Measurements from ENCODE around the gene TNFRSF14. TPM values are rescaled to one million over a fixed set of nuclear protein-coding genes. Genes with fewer than 3 reads are reported as not detected.

Gene TNFRSF14
- total RNA-seq, 1 donor from 2014 or later: 0.26 TPM

DNA sequence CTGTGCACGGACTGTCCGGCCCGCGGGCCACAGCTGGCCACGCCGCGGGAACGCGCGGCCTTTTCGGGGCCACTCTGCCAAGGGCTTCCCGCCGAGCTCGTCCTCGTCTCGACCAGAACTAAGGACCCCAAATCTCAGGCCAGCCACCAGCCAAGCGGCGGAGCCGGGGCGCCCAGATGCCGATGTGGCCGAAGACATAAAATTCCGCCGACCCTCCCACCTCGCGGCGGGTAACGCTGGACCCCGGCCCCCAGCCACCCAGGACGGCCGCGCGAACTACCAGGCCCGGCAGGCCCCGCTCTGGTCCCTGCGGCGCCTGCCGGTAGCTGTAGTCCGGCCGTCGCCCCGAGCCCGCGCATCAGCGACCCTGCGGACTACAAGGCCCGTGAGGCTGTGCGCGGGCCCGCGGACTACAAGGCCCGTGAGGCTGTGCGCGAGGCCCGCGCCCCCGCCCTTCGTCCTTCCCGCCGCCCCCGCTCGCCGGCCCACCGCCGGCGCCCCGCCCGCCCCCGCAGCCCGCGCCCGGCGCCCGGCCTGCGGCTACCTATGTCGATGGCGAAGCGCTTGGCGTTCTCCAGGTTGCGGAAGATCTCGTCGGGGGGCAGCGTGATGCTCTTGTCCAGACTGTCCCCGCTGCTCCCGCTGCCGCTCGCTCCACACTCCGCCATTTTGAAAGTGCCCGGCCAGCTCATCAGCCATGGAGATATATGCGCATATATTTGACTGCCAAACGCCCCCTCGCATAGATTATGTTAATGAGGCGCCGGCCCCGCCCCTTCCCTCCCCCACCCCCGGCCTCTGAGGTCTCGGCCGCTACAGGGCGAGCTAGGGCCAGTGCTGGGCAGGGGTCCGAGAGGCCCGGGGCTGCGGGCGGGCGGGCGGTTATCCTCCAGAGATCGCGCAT is 30.0 kb upstream of the TNFRSF14 start, which contains the start of gene PANK4:
Gene PANK4 (minus strand): TSS at position 677 of the 904 bp plus-strand sequence. CDS start 9 bp downstream, at position 668.
- Mint-ChIP-seq H3K27me3 (ENCODE audit: unreplicated experiment) (peaks cover 13% of the 10 kb centered on the region), H3K36me3 (ENCODE audit: low read depth, unreplicated experiment) (peaks cover 10% of the 10 kb centered on the region), H3K9me3 (ENCODE audit: unreplicated experiment) (no peaks in the 10 kb centered on the region), H3K27ac (ENCODE audit: unreplicated experiment) (peak within 1 kb of the TSS; percentile 72), H3K4me3 (ENCODE audit: unreplicated experiment) (peak within 1 kb of the TSS; percentile 89), H3K4me1 (ENCODE audit: unreplicated experiment) (peaks cover 27% of the 10 kb centered on the region)
- no peak for TF ChIP-seq CTCF (IDR thresholded peaks at IDR 0.05; ENCODE audit: unreplicated experiment)
- DNase-seq (ENCODE audit: low spot score): peak; percentile 91

- peaks cover 13% of the 10 kb centered on the region for H3K27me3 Mint-ChIP-seq (ENCODE audit: unreplicated experiment)
- no peak for TF ChIP-seq CTCF (IDR thresholded peaks at IDR 0.05; ENCODE audit: unreplicated experiment)
- DNase-seq (ENCODE audit: low spot score): no peak
- H3K27ac Mint-ChIP-seq (ENCODE audit: unreplicated experiment): peak overlapping the region; percentile 72
- no peaks in the 10 kb centered on the region for H3K9me3 Mint-ChIP-seq (ENCODE audit: unreplicated experiment)
- peak overlapping the region; percentile 63 for H3K4me3 Mint-ChIP-seq (ENCODE audit: unreplicated experiment)
- peaks cover 9% of the 10 kb centered on the region for H3K36me3 Mint-ChIP-seq (ENCODE audit: low read depth, unreplicated experiment)
- peaks cover 27% of the 10 kb centered on the region for H3K4me1 Mint-ChIP-seq (ENCODE audit: unreplicated experiment)
Observed at GRCh38 chr1:2526824-2527555, 29.2 kb upstream of the TNFRSF14 start.

- H3K4me1 Mint-ChIP-seq (ENCODE audit: unreplicated experiment): peaks cover 26% of the 10 kb centered on the region
- no peaks in the 10 kb centered on the region for H3K9me3 Mint-ChIP-seq (ENCODE audit: unreplicated experiment)
- peaks cover 7% of the 10 kb centered on the region for H3K36me3 Mint-ChIP-seq (ENCODE audit: low read depth, unreplicated experiment)
- no peak overlapping the region for H3K4me3 Mint-ChIP-seq (ENCODE audit: unreplicated experiment)
- DNase-seq (ENCODE audit: low spot score): no peak
- TF ChIP-seq CTCF (IDR thresholded peaks at IDR 0.05; ENCODE audit: unreplicated experiment): no peak
- H3K27me3 Mint-ChIP-seq (ENCODE audit: unreplicated experiment): peaks cover 13% of the 10 kb centered on the region
- no peak overlapping the region for H3K27ac Mint-ChIP-seq (ENCODE audit: unreplicated experiment)
Observed at GRCh38 chr1:2527556-2527860, 28.7 kb upstream of the TNFRSF14 start.

DNA sequence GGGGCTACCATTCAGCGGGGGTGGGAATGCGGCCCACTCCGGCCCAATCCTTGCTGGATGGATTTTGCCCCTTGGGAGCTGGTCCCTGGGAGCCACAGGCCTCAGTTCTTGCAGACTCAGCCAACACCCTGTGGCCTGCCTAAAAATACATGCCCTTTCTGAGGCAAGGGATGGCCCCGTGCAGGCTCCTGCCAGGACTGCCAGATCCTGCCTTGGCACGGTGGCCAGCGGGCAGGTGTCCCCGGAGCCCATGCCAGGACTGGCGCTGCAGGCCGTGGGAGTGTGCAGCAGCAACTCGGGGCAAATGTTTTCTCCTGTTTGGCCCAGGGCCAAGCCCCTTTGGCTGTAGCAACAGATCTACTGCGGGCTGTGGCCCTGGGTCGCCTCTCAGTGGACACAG is 28.2 kb upstream of the TNFRSF14 start:
- H3K27ac Mint-ChIP-seq (ENCODE audit: unreplicated experiment): no peak overlapping the region
- peaks cover 14% of the 10 kb centered on the region for H3K27me3 Mint-ChIP-seq (ENCODE audit: unreplicated experiment)
- DNase-seq (ENCODE audit: low spot score): no peak
- no peaks in the 10 kb centered on the region for H3K9me3 Mint-ChIP-seq (ENCODE audit: unreplicated experiment)
- peaks cover 5% of the 10 kb centered on the region for H3K36me3 Mint-ChIP-seq (ENCODE audit: low read depth, unreplicated experiment)
- TF ChIP-seq CTCF (IDR thresholded peaks at IDR 0.05; ENCODE audit: unreplicated experiment): no peak
- H3K4me3 Mint-ChIP-seq (ENCODE audit: unreplicated experiment): no peak overlapping the region
- peaks cover 21% of the 10 kb centered on the region for H3K4me1 Mint-ChIP-seq (ENCODE audit: unreplicated experiment)

DNA sequence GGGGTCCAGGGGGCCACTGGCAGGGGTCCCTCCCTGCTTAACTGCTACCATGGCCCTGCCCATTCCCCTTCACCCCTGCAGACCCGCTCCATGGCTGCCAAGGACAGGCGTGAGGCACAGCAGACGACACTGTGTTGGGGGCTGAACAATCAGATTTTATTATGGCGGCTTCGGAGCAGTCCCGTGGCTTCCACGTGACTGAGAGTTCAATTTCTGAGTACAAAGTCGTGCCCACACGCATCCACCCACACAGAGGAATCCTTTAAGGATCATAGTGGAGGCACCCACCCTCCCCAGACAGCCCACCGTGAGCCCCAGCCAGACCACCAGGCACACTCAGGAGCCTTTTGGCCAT is 27.6 kb upstream of the TNFRSF14 start:
- H3K36me3 Mint-ChIP-seq (ENCODE audit: low read depth, unreplicated experiment): peaks cover 5% of the 10 kb centered on the region
- DNase-seq (ENCODE audit: low spot score): no peak
- H3K27me3 Mint-ChIP-seq (ENCODE audit: unreplicated experiment): peaks cover 17% of the 10 kb centered on the region
- H3K4me3 Mint-ChIP-seq (ENCODE audit: unreplicated experiment): no peak overlapping the region
- TF ChIP-seq CTCF (IDR thresholded peaks at IDR 0.05; ENCODE audit: unreplicated experiment): no peak
- peaks cover 16% of the 10 kb centered on the region for H3K4me1 Mint-ChIP-seq (ENCODE audit: unreplicated experiment)
- no peak overlapping the region for H3K27ac Mint-ChIP-seq (ENCODE audit: unreplicated experiment)
- no peaks in the 10 kb centered on the region for H3K9me3 Mint-ChIP-seq (ENCODE audit: unreplicated experiment)
